Endothelial cell of umbilical vein (primary cell): Measurements from ENCODE around the gene FBXL17. TPM values are rescaled to one million over a fixed set of nuclear protein-coding genes. Genes with fewer than 3 reads are reported as not detected.
"Not testable (repeated sequence)": the region's sequence is repeated elsewhere in the genome, so short reads cannot be mapped to it uniquely, and the experiment has no call there.

Experiments used
- BruUV-seq: library from RNA; stranded (reverse); fragments of 400-500 nt; replicated peaks from 2 replicates; lab custom pipeline; 2021; lab: Mats Ljungman, UMichigan
- CTCF ChIA-PET: fragments of 300-600, 350-600 bp; sonication (Branson Sonifier 250); formaldehyde crosslinking; loops from one replicate; lab custom pipeline; 2021; ENCODE audit warnings: antibody characterized with exemption, inconsistent platforms; lab: Charles Lee
- POLR2A ChIA-PET: fragments of 300-600, 350-600 bp; sonication (Branson Sonifier 250); formaldehyde crosslinking; loops from one replicate; lab custom pipeline; 2021; ENCODE audit warnings: antibody characterized with exemption, inconsistent platforms; lab: Charles Lee
- DNase-seq: peaks from one replicate; pipeline ENCODE4 v3.0.0-alpha.2; 2011; ENCODE audit warnings: low read depth, low spot score
- FAIRE-seq: peaks from 2 replicates; lab custom pipeline; 2011; peaks lifted over from hg19 to GRCh38; lab: Jason Lieb, UNC
- H2AFZ ChIP-seq: 2 replicates; pipeline ENCODE4 v1.6.0; 2012; ENCODE audit warnings: low read depth, low read length, control low read depth, inconsistent platforms
- H3K27ac ChIP-seq: 2 replicates; pipeline ENCODE4 v1.5.1; 2011; ENCODE audit warnings: low read depth, mild to moderate bottlenecking, control low read depth, low read length, moderate library complexity; ENCODE audit not compliant: insufficient read depth
- H3K27me3 ChIP-seq, 2 experiments: 2 replicates each; pipeline versions ENCODE4 v1.6.0 to v1.6.1; 2011; ENCODE audit warnings: low read length in 2 of 2, mixed read lengths in 1 of 2; ENCODE audit not compliant: control insufficient read depth in 2 of 2, insufficient read depth in 2 of 2
- H3K36me3 ChIP-seq, 2 experiments: 2 replicates in 1 of 2; 3 replicates in 1 of 2; pipeline ENCODE4 v1.5.1; 2011; ENCODE audit warnings: low read length in 2 of 2, mild to moderate bottlenecking in 1 of 2, moderate library complexity in 1 of 2; ENCODE audit not compliant: control insufficient read depth in 2 of 2, insufficient read depth in 2 of 2; ENCODE audit errors: extremely low read depth in 1 of 2
- H3K4me1 ChIP-seq: 3 replicates; pipeline ENCODE4 v1.5.1; 2011; ENCODE audit warnings: mild to moderate bottlenecking, low read length; ENCODE audit not compliant: control insufficient read depth, insufficient read depth; ENCODE audit errors: extremely low read depth
- H3K4me2 ChIP-seq: 2 replicates; pipeline ENCODE4 v1.6.1; 2011; ENCODE audit warnings: low read length, control low read depth, mixed read lengths; ENCODE audit not compliant: insufficient read depth
- H3K4me3 ChIP-seq, 3 experiments: fragments of 200-600 bp in 1 of 3; sonication (generic), shearing (Covaris generic) in 1 of 3; replicated peaks in 1 of 3; 2 replicates each; pipeline ENCODE4 v1.5.1; 2011 to 2016; ENCODE audit warnings: control low read depth in 3 of 3, low read length in 3 of 3, mild to moderate bottlenecking in 2 of 3, inconsistent platforms in 1 of 3, low read depth in 1 of 3, moderate library complexity in 1 of 3; ENCODE audit not compliant: insufficient read depth in 1 of 3
- H3K79me2 ChIP-seq: 2 replicates; pipeline ENCODE4 v1.6.0; 2012; ENCODE audit warnings: low read length, inconsistent platforms; ENCODE audit not compliant: control insufficient read depth, insufficient read depth
- H3K9ac ChIP-seq: replicated peaks from 2 replicates; pipeline ENCODE3; 2011; ENCODE audit warnings: low read length, control low read depth; ENCODE audit not compliant: insufficient read depth; ENCODE audit errors: extremely low read depth
- H3K9me1 ChIP-seq: replicated peaks from 3 replicates; pipeline ENCODE4 v1.6.0; 2011; ENCODE audit warnings: mild to moderate bottlenecking, low read length; ENCODE audit not compliant: control insufficient read depth, insufficient read depth; ENCODE audit errors: extremely low read depth
- H3K9me3 ChIP-seq: replicated peaks from 2 replicates; pipeline ENCODE4 v1.5.1; 2012; ENCODE audit warnings: low read length, inconsistent platforms; ENCODE audit not compliant: control insufficient read depth, insufficient read depth
- H4K20me1 ChIP-seq: replicated peaks from 2 replicates; pipeline ENCODE3; 2011; ENCODE audit warnings: mild to moderate bottlenecking, low read length; ENCODE audit not compliant: control insufficient read depth, insufficient read depth; ENCODE audit errors: extremely low read depth
- CTCF ChIP-seq, 2 donors: IDR thresholded peaks; 1 replicate in 1 of 2; 2 replicates in 1 of 2; pipeline ENCODE4 v1.5.1; 2011; ENCODE audit warnings: low read length in 2 of 2, mild to moderate bottlenecking in 2 of 2, moderate library complexity in 2 of 2, control low read depth in 1 of 2, inconsistent platforms in 1 of 2, low read depth in 1 of 2; ENCODE audit not compliant: insufficient read depth in 1 of 2; ENCODE audit errors: extremely low read depth in 1 of 2
- EZH2 ChIP-seq: IDR thresholded peaks from 2 replicates; pipeline ENCODE4 v1.6.1; 2012; ENCODE audit warnings: borderline replicate concordance, low read depth, mild to moderate bottlenecking, moderate library complexity, low read length, inconsistent platforms; ENCODE audit not compliant: severe bottlenecking
- FOS ChIP-seq: IDR thresholded peaks from 2 replicates; pipeline ENCODE4 v1.6.1; 2011; ENCODE audit warnings: mild to moderate bottlenecking, low read length, moderate library complexity, borderline replicate concordance; ENCODE audit not compliant: insufficient read depth
- GATA2 ChIP-seq: IDR thresholded peaks from 2 replicates; pipeline ENCODE4 v1.7.0; 2011; ENCODE audit warnings: low read depth, mild to moderate bottlenecking, moderate library complexity, mixed read lengths, low read length; ENCODE audit not compliant: insufficient read length, insufficient read depth
- JUN ChIP-seq: IDR thresholded peaks from 2 replicates; pipeline ENCODE4 v1.6.1; 2011; ENCODE audit warnings: borderline replicate concordance, low read depth; ENCODE audit not compliant: insufficient read length, insufficient read depth
- MAX ChIP-seq: IDR thresholded peaks from 2 replicates; pipeline ENCODE4 v1.6.1; 2011; ENCODE audit not compliant: insufficient read depth, insufficient read length
- MYC ChIP-seq: IDR thresholded peaks from one replicate; pipeline ENCODE4 v1.6.1; 2011; ENCODE audit warnings: mild to moderate bottlenecking, low read depth, low read length
- POLR2A ChIP-seq: IDR thresholded peaks from 2 replicates; pipeline ENCODE4 v1.6.1; 2012; ENCODE audit warnings: low read depth, mild to moderate bottlenecking, control low read depth, low read length
- POLR2AphosphoS5 ChIP-seq: IDR thresholded peaks from 2 replicates; pipeline ENCODE4 v1.6.1; 2012; ENCODE audit warnings: low read depth, mild to moderate bottlenecking, control low read depth, low read length, moderate library complexity; ENCODE audit not compliant: insufficient read depth
- dilution Hi-C: fragments of 300-500 bp; cut with MboI; formaldehyde crosslinking; loops from one replicate; pipeline ENCODE4 v1.15.0; 2019; ENCODE audit warnings: low sequenced_read_pairs; ENCODE audit not compliant: extremely low pct_ligation_motif_present
- intact Hi-C: fragments of 100-400 bp; cut with micrococcal nuclease; formaldehyde crosslinking; loops from one replicate; pipeline ENCODE4 v1.10.0; 2022
- polyA plus RNA-seq, 4 experiments: library from polyadenylated mRNA; depleted of rRNA in 3 of 4; stranded (reverse) in 3 of 4; unstranded in 1 of 4; fragments of >200 nt; gene quantifications; 2 replicates each; pipeline versions ENCODE4 v1.2.1 to v1.2.3, GENCODE V29; 2011 to 2012; ENCODE audit warnings: missing spikeins in 1 of 4
- total RNA-seq: library from RNA; stranded (reverse); gene quantifications from 2 replicates; pipeline ENCODE4 v1.2.3, GENCODE V29; 2021

The FBXL17 gene
- total and polyA plus RNA-seq, 2 donors (not counting 3 experiments of a cell fraction or from before 2014, with no cell fraction given): 2.7 to 8.8 TPM

- H3K79me2 ChIP-seq, H3K9me1 ChIP-seq, H3K27ac ChIP-seq, POLR2A ChIA-PET, H3K9me3 ChIP-seq, H4K20me1 ChIP-seq, H3K4me2 ChIP-seq, DNase-seq, BruUV-seq, intact Hi-C loops, H3K9ac ChIP-seq, FAIRE-seq, dilution Hi-C loops, H3K4me1 ChIP-seq, H3K4me3 ChIP-seq, H3K27me3 ChIP-seq, H3K36me3 ChIP-seq, H2AFZ ChIP-seq: not testable (repeated sequence)
- CTCF ChIA-PET: interaction anchor here (1.5 kb wide), 1 partner anchor 107 kb away, joined by 3 read pairs; no protein-coding TSS in a partner anchor
These were observed 229.0 kb downstream of the FBXL17 start for GRCh38 chr5:108152854-108153253.

DNA sequence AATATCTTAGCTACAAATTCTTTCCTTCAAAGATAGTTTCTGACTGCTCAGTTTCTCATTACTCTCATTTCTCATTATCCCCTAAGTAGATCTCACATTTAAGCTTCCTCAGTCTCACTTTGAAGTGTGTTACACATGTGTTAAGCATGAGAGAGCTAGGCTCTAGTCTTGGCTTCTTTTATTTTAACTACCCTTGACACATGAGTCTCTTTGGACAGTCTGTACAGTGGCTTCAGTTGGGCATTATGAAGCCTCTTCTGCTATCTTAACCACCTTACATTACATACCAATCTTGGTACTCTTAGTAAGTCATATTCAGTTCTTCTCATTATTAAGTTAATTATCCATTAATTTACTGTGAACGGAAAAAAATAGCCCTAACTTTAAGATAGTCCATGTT, 232.5 kb downstream of the FBXL17 start:
- intact Hi-C loops (no loop called here), dilution Hi-C loops (no loop called here)
- Histone ChIP-seq H3K9me3 (no peaks in the 10 kb centered on the region), H4K20me1 (no peaks in the 10 kb centered on the region), H3K79me2 (no peaks in the 10 kb centered on the region), H3K4me2 (no peak overlapping the region), H3K27me3 (no peaks in the 10 kb centered on the region), H3K27ac (no peak overlapping the region), H3K36me3 (no peaks in the 10 kb centered on the region), H3K9ac (no peak overlapping the region), H2AFZ (no peak overlapping the region), H3K9me1 (no peaks in the 10 kb centered on the region), H3K4me3 (no peak overlapping the region), H3K4me1 (no peaks in the 10 kb centered on the region)
- no peak for DNase-seq
- no TSS peak for BruUV-seq
- ChIA-PET POLR2A (no interaction called here), CTCF (interaction anchor here (0.6 to 2.5 kb wide), 4 partner anchors 11 to 196 kb away, joined by 3 to 16 read pairs (median 4); no protein-coding TSS in a partner anchor)
- TF ChIP-seq CTCF (IDR thresholded peaks at IDR 0.05; ENCODE audit: extremely low read depth in 1 of 2, insufficient read depth in 1 of 2, low read depth in 1 of 2, low read length in 2 of 2) (no peak), POLR2A (no peak), GATA2 (no peak), MYC (no peak), JUN (no peak), EZH2 (no peak), FOS (no peak), MAX (no peak), POLR2AphosphoS5 (no peak)
- no peak for FAIRE-seq
